GM18498 (cell line): Measurements from ENCODE around the gene ACTC1.

Source experiments
- ATAC-seq: cut with Tn5 transposase; IDR thresholded peaks from one replicate; pipeline ENCODE4 v1.9.1; 2021; ENCODE audit warnings: mild to moderate bottlenecking, moderate library complexity; ENCODE audit not compliant: unreplicated experiment

ACTC1 gene

GRCh38 chr15:34802371-34802770 lies 7.0 kb upstream of the ACTC1 start:
- no peak for ATAC-seq

GRCh38 chr15:34799149-34800101 lies 4.1 kb upstream of the ACTC1 start:
- no peak for ATAC-seq

- ATAC-seq = no peak
Observed at GRCh38 chr15:34796847-34797435, 1.6 kb upstream of the ACTC1 start.

- no peak for ATAC-seq
Observed at GRCh38 chr15:34794590-34795206, 651 bp downstream of the ACTC1 start.

GRCh38 chr15:34793901-34794300 lies 1.4 kb downstream of the ACTC1 start:
- no peak for ATAC-seq

- no peak for ATAC-seq
Observed at GRCh38 chr15:34793071-34793470, 2.3 kb downstream of the ACTC1 start.

GRCh38 chr15:34791701-34792100 lies 3.6 kb downstream of the ACTC1 start:
- no peak for ATAC-seq

GRCh38 chr15:34790121-34790520 lies 5.2 kb downstream of the ACTC1 start:
- ATAC-seq = no peak

- ATAC-seq = no peak
Observed at GRCh38 chr15:34789326-34789725, 6.0 kb downstream of the ACTC1 start.

GRCh38 chr15:34786206-34786605 lies 9.1 kb downstream of the ACTC1 start:
- ATAC-seq = no peak

GRCh38 chr15:34783991-34784390 lies 11.4 kb downstream of the ACTC1 start:
- ATAC-seq = no peak

GRCh38 chr15:34783431-34783830 lies 11.9 kb downstream of the ACTC1 start:
- ATAC-seq = no peak

GRCh38 chr15:34782901-34783300 lies 12.4 kb downstream of the ACTC1 start:
- no peak for ATAC-seq

- no peak for ATAC-seq
Observed at GRCh38 chr15:34780725-34781124, 14.6 kb downstream of the ACTC1 start.

GRCh38 chr15:34776606-34777105 lies 18.7 kb downstream of the ACTC1 start:
- no peak for ATAC-seq

- no peak for ATAC-seq
Observed at GRCh38 chr15:34773917-34774316, 21.4 kb downstream of the ACTC1 start.

- ATAC-seq = no peak
Observed at GRCh38 chr15:34773013-34773412, 22.3 kb downstream of the ACTC1 start.

- ATAC-seq = no peak
Observed at GRCh38 chr15:34772312-34772711, 23.0 kb downstream of the ACTC1 start.

GRCh38 chr15:34769711-34770110 lies 25.6 kb downstream of the ACTC1 start:
- no peak for ATAC-seq

GRCh38 chr15:34768530-34768929 lies 26.8 kb downstream of the ACTC1 start:
- no peak for ATAC-seq

- no peak for ATAC-seq
Observed at GRCh38 chr15:34765741-34766140, 29.6 kb downstream of the ACTC1 start.

GRCh38 chr15:34760909-34761308 lies 34.4 kb downstream of the ACTC1 start:
- ATAC-seq = no peak
